Esophagus muscularis mucosa (tissue), 4 donors: ENCODE measurements around the gene EHMT2. TPM values are rescaled to one million over a fixed set of nuclear protein-coding genes. Genes with fewer than 3 reads are reported as not detected.

Experiments
- DNase-seq: peaks from one replicate; pipeline ENCODE4 v3.0.0-alpha.2; 2017; ENCODE audit errors: extremely low spot score
- H3K27ac ChIP-seq, 4 donors: fragments of 200-600 bp; sonication (generic); replicated peaks in 1 of 4; 1 replicate in 3 of 4; 2 replicates in 1 of 4; pipeline ENCODE4 v1.5.1; 2016 to 2019; ENCODE audit warnings: mild to moderate bottlenecking in 1 of 4
- H3K27me3 ChIP-seq, 4 donors: fragments of 200-600 bp; sonication (generic); one replicate each; pipeline versions ENCODE4 v1.5.1 to v1.6.0; 2016 to 2019
- H3K36me3 ChIP-seq, 4 donors: fragments of 200-600 bp; sonication (generic); one replicate each; pipeline ENCODE4 v1.5.1; 2016 to 2019
- H3K4me1 ChIP-seq, 4 donors: fragments of 200-600 bp; sonication (generic); one replicate each; pipeline ENCODE4 v1.5.1; 2016 to 2019
- H3K4me3 ChIP-seq, 4 donors: fragments of 200-600 bp; sonication (generic); 1 replicate in 2 of 4; 2 replicates in 2 of 4; pipeline ENCODE4 v1.5.1; 2016 to 2019; ENCODE audit warnings: mild to moderate bottlenecking in 4 of 4, moderate library complexity in 1 of 4
- H3K9me3 ChIP-seq, 4 donors: fragments of 200-600 bp; sonication (generic); 1 replicate in 3 of 4; 2 replicates in 1 of 4; pipeline ENCODE4 v1.5.1; 2016 to 2019
- EP300 ChIP-seq: sonication (generic); formaldehyde crosslinking; IDR thresholded peaks from one replicate; pipeline ENCODE4 v1.6.1; 2017; ENCODE audit warnings: antibody characterized with exemption
- POLR2A ChIP-seq: fragments of 450-650 bp; IDR thresholded peaks from one replicate; pipeline ENCODE4 v1.6.1; 2017; ENCODE audit warnings: antibody characterized with exemption, moderate library complexity, mild to moderate bottlenecking, low read depth
- POLR2AphosphoS5 ChIP-seq, 2 donors: sonication (generic); formaldehyde crosslinking; IDR thresholded peaks; one replicate each; pipeline ENCODE4 v1.6.1; 2017; ENCODE audit warnings: antibody characterized with exemption in 2 of 2
- WGBS: methylation state at CpG from one replicate; pipeline ENCODE4 v1.1.5; 2018; 5-methylcytosine and 5-hydroxymethylcytosine counted together
- intact Hi-C: fragments of 100-400 bp; cut with DNase I; formaldehyde crosslinking; loops from one replicate; pipeline ENCODE4 v1.15.1; 2023
- total RNA-seq, 4 donors: library from RNA; depleted of rRNA; stranded (reverse); fragments of >200 nt; gene quantifications; one replicate each; pipeline versions ENCODE4 v1.1.0 to v1.2.1, GENCODE V29; 2016
- TF ChIP-seq, protein P1 (sequence below), 3 experiments: fragments of 200-600 bp in 2 of 3; fragments of 450-650 bp in 1 of 3; sonication (generic) in 2 of 3; IDR thresholded peaks; one replicate each; pipeline ENCODE4 v1.5.1; 2017 to 2019; ENCODE audit warnings: antibody characterized with exemption in 3 of 3, mild to moderate bottlenecking in 2 of 3, moderate library complexity in 1 of 3

EHMT2 gene
- total RNA-seq, 4 donors from 2014 or later: 25.7 to 48.4 (median 38.1) TPM

- TF ChIP-seq EP300 (no peak), POLR2A (no peak), POLR2AphosphoS5 (IDR thresholded peaks at IDR 0.05) (no peak)
- TF ChIP-seq, protein P1, sequence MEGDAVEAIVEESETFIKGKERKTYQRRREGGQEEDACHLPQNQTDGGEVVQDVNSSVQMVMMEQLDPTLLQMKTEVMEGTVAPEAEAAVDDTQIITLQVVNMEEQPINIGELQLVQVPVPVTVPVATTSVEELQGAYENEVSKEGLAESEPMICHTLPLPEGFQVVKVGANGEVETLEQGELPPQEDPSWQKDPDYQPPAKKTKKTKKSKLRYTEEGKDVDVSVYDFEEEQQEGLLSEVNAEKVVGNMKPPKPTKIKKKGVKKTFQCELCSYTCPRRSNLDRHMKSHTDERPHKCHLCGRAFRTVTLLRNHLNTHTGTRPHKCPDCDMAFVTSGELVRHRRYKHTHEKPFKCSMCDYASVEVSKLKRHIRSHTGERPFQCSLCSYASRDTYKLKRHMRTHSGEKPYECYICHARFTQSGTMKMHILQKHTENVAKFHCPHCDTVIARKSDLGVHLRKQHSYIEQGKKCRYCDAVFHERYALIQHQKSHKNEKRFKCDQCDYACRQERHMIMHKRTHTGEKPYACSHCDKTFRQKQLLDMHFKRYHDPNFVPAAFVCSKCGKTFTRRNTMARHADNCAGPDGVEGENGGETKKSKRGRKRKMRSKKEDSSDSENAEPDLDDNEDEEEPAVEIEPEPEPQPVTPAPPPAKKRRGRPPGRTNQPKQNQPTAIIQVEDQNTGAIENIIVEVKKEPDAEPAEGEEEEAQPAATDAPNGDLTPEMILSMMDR (IDR thresholded peaks at IDR 0.05): no peak
- intact Hi-C loops: no loop called here
- H3K4me1 ChIP-seq: no peaks in the 10 kb centered on the region
- H3K36me3 ChIP-seq: peaks cover 52 to 100% (median 93%) of the 10 kb centered on the region in 4 donors
- no peak overlapping the region for H3K27ac ChIP-seq
- no peaks in the 10 kb centered on the region for H3K27me3 ChIP-seq
- 87% methylated on average over 3 of the region's 3 CpGs for WGBS
- H3K4me3 ChIP-seq: no peak overlapping the region
- DNase-seq: no peak
- no peaks in the 10 kb centered on the region for H3K9me3 ChIP-seq
These were observed 8.0 kb downstream of the EHMT2 start for GRCh38 chr6:31889331-31889972.

DNA sequence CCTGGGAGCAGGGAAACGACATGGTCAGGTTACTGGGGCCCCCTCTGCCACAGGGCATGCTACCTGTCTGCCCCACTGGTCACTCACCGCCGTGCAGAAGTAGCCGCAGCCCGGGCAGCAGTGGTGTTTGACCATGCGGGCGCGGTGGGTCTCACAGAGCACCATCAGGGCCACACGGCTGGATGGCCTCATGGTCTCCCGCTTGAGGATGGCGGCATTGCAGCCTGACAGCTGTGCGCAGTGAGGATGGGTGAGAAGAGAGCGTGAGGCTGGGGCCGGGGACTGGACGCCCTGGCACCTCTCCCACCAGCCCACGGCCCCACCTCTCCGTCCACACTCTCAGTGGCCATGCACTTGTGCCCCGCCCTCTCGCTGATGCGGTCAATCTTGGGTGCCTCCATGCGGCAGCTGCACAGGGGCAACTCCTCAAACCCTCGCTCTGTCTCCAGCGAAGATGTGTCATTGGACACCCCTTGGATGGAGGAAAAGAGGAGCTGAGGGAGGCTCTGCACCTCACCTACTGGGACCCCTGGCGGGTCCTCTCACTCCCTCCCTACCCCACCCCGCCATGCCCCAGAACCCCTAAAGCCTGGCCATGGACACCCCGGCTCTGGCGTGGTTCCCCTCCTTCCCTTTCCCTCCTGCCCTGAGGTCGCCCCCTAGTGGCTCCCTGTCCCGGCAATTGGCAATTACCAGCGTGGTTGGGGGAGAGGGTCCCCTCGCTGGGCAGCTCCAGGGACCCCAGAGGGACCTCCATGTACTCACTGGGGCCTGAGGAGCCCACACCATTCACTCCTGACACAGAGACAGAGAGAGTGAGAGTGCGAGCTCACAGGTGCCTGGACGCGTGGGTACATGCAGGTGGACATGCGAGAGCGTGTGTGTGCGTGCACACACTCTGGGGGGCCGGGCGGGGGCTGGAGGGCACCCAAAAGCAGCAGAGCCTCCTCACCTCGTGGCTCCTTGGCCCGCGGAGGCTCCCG lies 8.9 kb downstream of the EHMT2 start:
- Histone ChIP-seq H3K9me3 (no peaks in the 10 kb centered on the region), H3K4me1 (no peaks in the 10 kb centered on the region), H3K36me3 (peaks cover 54 to 100% (median 94%) of the 10 kb centered on the region in 4 donors), H3K27me3 (no peaks in the 10 kb centered on the region), H3K4me3 (no peak overlapping the region), H3K27ac (no peak overlapping the region)
- intact Hi-C loops: no loop called here
- WGBS: 84% methylated on average over 41 of the region's 43 CpGs
- TF ChIP-seq POLR2AphosphoS5 (IDR thresholded peaks at IDR 0.05): no peak
- TF ChIP-seq, protein P1 (IDR thresholded peaks at IDR 0.05): peak in 2 of 3 experiments; percentile 38 to 76
- TF ChIP-seq EP300: no peak
- DNase-seq: no peak

GRCh38 chr6:31887173-31888007 lies 10.1 kb downstream of the EHMT2 start:
- H3K9me3 ChIP-seq: no peaks in the 10 kb centered on the region
- H3K36me3 ChIP-seq: peaks cover 54 to 100% (median 95%) of the 10 kb centered on the region in 4 donors
- no peak overlapping the region for H3K4me3 ChIP-seq
- intact Hi-C loops: no loop called here
- no peaks in the 10 kb centered on the region for H3K4me1 ChIP-seq
- no peak for TF ChIP-seq EP300
- no peak for TF ChIP-seq POLR2AphosphoS5 (IDR thresholded peaks at IDR 0.05)
- TF ChIP-seq POLR2A: no peak
- TF ChIP-seq, protein P1 (IDR thresholded peaks at IDR 0.05): no peak
- WGBS: 86% methylated on average over 14 of the region's 19 CpGs
- H3K27ac ChIP-seq: no peak overlapping the region
- H3K27me3 ChIP-seq: no peaks in the 10 kb centered on the region
- no peak for DNase-seq

- Histone ChIP-seq H3K27ac (no peak overlapping the region), H3K4me1 (no peaks in the 10 kb centered on the region), H3K4me3 (no peak overlapping the region), H3K9me3 (no peaks in the 10 kb centered on the region), H3K36me3 (peaks cover 56 to 100% (median 95%) of the 10 kb centered on the region in 4 donors), H3K27me3 (no peaks in the 10 kb centered on the region)
- TF ChIP-seq POLR2AphosphoS5 (IDR thresholded peaks at IDR 0.05) (no peak), POLR2A (no peak), EP300 (no peak)
- TF ChIP-seq, protein P1 (IDR thresholded peaks at IDR 0.05): no peak
- intact Hi-C loops: no loop called here
- no peak for DNase-seq
- 89% methylated on average over 9 of the region's 18 CpGs for WGBS
These were observed 10.9 kb downstream of the EHMT2 start for GRCh38 chr6:31886541-31886991.
